Breast epithelium (tissue), 3 donors: ENCODE data around the gene CCDC12.

Source experiments
- CTCF ChIP-seq, 3 donors: fragments of 450-650 bp; IDR thresholded peaks; one replicate each; pipeline ENCODE4 v1.5.1; 2016 to 2017; ENCODE audit warnings: antibody characterized with exemption in 3 of 3, mild to moderate bottlenecking in 3 of 3, moderate library complexity in 3 of 3
- POLR2A ChIP-seq: fragments of 450-650 bp; IDR thresholded peaks from one replicate; pipeline ENCODE4 v1.6.1; 2016; ENCODE audit warnings: antibody characterized with exemption, mild to moderate bottlenecking, moderate library complexity

DNA sequence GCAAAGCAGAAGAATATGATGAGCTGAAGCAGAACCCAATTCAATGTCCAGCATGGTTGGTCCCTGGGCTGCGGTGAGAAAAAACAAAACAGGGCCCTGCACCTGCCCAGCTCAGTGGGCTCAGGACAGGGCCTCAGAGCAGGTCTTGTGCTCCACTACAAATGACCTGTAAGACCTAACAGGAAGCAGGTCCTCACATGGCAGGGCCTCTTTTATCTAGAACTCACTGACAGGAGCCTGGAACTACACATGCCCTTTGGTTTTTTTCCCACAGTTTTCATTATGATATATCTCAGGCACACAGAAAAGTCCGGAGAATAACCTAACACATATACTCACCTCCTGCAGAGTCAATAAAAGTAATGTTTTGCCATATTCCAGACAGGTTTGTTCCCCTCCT, 38.4 kb downstream of the CCDC12 start:
- TF ChIP-seq CTCF (IDR thresholded peaks at IDR 0.05) (no peak), POLR2A (no peak)
